KOPT-K1 (cell line): ENCODE measurements around the gene FADS2.

Experiments
- H3K27ac ChIP-seq: fragments of 200-600 bp; sonication (generic); 2 replicates; pipeline ENCODE4 v1.5.1; 2016; ENCODE audit warnings: antibody characterized with exemption, mild to moderate bottlenecking, low read depth, low read length; ENCODE audit not compliant: poor library complexity, severe bottlenecking
- H3K36me3 ChIP-seq: fragments of 200-600 bp; sonication (generic); 2 replicates; pipeline ENCODE4 v1.5.1; 2017; ENCODE audit warnings: antibody characterized with exemption, mild to moderate bottlenecking, low read length, moderate library complexity; ENCODE audit not compliant: insufficient read depth
- H3K9me3 ChIP-seq: fragments of 200-600 bp; sonication (generic); 2 replicates; pipeline ENCODE4 v1.5.1; 2017; ENCODE audit warnings: antibody characterized with exemption, low read length, mild to moderate bottlenecking; ENCODE audit not compliant: insufficient read depth, poor library complexity, severe bottlenecking

Gene FADS2

DNA sequence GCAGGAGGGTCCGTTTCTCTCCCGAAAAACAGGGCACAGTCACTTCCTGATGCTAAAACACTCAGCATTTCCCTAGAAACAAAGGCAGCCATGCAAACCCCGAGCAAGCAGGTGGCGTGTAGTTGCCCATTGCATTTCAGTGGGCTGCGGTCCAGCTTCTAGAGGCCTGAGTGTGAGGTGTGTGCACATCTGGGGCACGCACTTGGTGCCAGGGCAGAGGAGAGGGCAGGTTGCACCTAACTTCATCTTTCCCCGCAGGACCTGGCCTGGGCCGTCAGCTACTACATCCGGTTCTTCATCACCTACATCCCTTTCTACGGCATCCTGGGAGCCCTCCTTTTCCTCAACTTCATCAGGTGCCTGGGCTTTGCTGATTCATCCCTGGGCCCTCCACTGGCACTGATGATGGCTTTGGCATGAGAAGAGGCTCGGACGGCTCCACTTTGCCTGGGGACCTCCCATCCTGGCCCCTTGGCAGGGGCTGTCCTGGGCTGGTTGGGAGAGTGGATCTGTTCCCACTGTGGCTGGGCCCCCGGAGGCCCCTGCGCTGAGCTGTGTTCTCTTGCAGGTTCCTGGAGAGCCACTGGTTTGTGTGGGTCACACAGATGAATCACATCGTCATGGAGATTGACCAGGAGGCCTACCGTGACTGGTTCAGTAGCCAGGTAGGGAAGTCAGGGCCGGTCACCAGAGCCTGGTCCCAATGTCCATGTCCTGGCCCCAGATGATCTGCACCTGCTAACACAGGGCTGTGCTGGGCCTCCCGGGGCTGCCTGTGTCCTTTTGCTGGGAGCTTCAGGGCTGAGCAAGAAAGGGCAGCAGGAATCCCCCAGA is 34.8 kb downstream of the FADS2 start:
- H3K36me3 ChIP-seq = peaks cover 96% of the 10 kb centered on the region
- no peaks in the 10 kb centered on the region for H3K9me3 ChIP-seq
- no peak overlapping the region for H3K27ac ChIP-seq

DNA sequence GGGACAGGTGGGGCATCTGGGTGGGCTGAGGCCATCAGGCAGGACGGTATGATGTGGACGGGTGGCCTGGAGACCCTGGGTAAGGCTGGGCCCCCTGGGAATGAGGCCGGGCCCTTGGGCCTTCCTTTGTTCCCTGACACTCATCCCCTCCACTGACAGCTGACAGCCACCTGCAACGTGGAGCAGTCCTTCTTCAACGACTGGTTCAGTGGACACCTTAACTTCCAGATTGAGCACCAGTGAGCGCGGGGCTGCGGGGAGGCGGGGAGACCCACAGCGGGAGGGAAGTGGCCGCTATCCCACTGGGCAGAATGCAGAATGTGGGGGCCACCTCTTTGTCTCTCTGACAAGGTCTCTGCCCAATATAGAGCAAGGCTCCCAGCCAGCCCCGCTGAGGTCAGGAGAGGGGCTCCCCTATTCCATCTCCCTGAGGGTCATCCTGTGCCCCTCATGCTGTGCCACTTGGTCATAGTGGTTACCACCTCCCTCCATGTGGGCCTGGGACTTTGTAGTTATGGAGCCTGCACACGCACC is 35.5 kb downstream of the FADS2 start:
- peaks cover 90% of the 10 kb centered on the region for H3K36me3 ChIP-seq
- no peak overlapping the region for H3K27ac ChIP-seq
- no peaks in the 10 kb centered on the region for H3K9me3 ChIP-seq

DNA sequence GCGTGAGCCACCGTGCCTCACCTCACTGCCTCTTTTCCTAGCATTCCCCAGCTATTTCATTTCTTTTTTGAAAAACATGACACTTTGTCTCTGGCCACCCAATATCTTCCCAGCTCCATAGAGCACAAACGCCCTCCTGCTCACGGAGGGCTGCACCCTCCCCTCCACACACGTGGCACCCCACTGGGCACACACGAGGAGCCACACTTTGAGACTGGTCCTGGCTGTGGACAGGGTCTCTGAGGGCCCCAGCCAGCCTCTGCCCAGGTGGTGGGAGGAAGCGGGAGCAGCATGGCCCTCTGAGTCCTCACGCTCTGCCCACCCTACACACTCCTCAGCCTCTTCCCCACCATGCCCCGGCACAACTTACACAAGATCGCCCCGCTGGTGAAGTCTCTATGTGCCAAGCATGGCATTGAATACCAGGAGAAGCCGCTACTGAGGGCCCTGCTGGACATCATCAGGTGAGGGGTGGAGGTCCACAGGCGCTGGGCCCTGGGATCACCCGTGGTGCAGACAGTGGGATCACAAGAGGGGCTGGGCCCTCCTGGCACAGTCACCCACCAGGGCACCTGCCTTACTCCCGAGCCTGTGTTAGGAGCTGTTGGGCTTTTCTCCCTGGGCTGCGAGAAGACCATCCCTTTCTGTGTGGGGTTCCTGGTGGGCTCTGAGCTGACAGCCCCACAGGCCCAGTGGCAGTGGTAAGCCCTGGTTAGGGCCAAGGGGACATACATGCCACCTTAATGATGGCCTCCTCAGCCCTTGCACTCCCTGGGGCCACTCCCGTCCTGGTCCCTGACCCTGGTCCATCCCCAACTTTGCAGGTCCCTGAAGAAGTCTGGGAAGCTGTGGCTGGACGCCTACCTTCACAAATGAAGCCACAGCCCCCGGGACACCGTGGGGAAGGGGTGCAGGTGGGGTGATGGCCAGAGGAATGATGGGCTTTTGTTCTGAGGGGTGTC is 37.0 kb downstream of the FADS2 start:
- H3K9me3 ChIP-seq = no peaks in the 10 kb centered on the region
- peaks cover 75% of the 10 kb centered on the region for H3K36me3 ChIP-seq

DNA sequence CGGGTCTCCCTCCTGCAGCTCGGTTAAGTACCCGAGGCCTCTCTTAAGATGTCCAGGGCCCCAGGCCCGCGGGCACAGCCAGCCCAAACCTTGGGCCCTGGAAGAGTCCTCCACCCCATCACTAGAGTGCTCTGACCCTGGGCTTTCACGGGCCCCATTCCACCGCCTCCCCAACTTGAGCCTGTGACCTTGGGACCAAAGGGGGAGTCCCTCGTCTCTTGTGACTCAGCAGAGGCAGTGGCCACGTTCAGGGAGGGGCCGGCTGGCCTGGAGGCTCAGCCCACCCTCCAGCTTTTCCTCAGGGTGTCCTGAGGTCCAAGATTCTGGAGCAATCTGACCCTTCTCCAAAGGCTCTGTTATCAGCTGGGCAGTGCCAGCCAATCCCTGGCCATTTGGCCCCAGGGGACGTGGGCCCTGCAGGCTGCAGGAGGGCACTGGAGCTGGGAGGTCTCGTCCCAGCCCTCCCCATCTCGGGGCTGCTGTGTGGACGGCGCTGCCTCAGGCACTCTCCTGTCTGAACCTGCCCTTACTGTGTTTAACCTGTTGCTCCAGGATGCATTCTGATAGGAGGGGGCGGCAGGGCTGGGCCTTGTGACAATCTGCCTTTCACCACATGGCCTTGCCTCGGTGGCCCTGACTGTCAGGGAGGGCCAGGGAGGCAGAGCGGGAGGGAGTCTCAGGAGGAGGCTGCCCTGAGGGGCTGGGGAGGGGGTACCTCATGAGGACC is 38.3 kb downstream of the FADS2 start:
- Histone ChIP-seq H3K9me3 (no peaks in the 10 kb centered on the region), H3K27ac (no peak overlapping the region), H3K36me3 (peaks cover 62% of the 10 kb centered on the region)

More for the DNA sequence above, 37.0 kb downstream of the FADS2 start:
- H3K27ac ChIP-seq = no peak overlapping the region

GRCh38 chr11:61866958-61867343 is 38.9 kb downstream of the FADS2 start:
- Histone ChIP-seq H3K36me3 (peaks cover 57% of the 10 kb centered on the region), H3K9me3 (no peaks in the 10 kb centered on the region), H3K27ac (no peak overlapping the region)

DNA sequence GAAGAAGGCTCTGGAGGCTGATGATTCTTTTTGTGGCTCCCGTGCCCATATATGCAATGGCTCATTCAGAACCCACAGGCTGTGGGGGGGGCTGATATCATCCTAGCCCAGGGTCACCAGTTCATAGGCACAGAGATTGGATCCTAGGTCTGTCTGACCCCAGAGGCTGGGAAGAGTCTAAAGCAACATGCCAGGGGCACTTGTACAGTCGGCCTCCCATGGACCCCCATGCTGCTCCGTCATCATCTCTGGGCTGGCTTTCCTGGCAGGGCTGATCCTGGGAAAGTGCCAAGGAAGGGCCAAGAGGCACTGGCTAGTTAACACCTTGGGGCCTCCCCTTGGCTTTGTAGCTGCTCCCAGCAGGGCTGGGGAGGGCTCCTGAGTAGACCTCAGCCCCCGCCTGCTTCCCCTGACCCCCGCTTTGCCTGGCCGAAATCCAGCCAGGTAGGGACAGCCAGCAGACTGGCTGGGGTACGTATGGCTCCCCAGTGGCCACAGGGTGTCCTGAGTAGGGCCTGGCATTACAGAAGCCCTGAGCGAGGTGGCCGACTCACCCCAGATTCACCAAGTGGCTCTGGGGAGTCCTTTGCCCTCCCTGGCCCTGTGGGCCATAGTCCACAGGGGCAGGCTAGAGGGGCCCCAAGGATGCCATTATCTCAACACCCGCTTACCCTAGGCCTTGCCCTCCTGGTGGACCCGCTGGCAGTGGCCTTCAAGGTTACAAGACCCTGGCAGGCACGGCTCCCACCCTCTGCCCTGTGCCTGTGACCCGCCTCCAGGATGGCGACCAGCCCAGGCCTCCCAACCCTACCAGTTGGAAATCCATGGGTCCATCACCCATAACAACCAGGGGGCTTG is 40.7 kb downstream of the FADS2 start:
- Histone ChIP-seq H3K36me3 (peaks cover 38% of the 10 kb centered on the region), H3K9me3 (no peaks in the 10 kb centered on the region), H3K27ac (no peak overlapping the region)

GRCh38 chr11:61869429-61869707 is 41.3 kb downstream of the FADS2 start:
- H3K36me3 ChIP-seq = peaks cover 33% of the 10 kb centered on the region
- no peaks in the 10 kb centered on the region for H3K9me3 ChIP-seq
- no peak overlapping the region for H3K27ac ChIP-seq

DNA sequence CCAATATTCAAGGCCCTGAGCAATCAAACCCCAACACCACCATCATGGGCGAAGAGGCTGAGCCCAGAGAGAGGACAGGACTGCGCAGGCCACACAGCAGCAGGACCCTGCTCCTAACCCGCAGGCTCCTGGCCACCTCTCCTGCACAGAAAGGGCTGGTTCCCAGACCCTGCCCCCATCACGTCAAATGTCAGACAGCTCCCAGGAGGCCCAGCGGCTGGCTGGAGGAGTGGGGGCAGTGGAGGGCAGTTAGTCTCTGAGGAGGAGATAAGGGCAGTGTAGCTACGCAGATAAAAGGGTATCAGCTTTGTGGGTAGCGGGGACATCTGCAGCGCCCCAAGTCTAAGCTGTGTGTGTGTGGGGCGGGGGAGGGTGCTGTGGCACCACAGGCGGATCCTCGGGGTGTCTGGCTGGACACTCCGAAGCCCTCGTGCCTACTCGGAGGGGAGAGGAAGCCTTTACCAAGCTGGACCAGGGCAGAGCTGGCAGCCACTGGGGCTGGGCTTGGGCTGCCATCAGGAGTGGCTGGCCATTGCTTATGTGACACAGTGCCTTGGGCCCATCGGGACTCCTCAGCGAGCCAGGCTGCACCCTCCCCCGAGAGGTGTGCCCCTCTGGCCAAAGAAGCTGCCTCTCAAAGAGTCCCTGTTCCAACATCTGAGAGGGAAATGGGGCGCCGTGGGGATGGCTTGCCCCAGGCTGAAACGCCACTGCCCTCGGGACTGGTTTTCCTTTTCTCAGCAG is 41.8 kb downstream of the FADS2 start:
- H3K27ac ChIP-seq = no peak overlapping the region
- H3K9me3 ChIP-seq = no peaks in the 10 kb centered on the region
- H3K36me3 ChIP-seq = peaks cover 27% of the 10 kb centered on the region

DNA sequence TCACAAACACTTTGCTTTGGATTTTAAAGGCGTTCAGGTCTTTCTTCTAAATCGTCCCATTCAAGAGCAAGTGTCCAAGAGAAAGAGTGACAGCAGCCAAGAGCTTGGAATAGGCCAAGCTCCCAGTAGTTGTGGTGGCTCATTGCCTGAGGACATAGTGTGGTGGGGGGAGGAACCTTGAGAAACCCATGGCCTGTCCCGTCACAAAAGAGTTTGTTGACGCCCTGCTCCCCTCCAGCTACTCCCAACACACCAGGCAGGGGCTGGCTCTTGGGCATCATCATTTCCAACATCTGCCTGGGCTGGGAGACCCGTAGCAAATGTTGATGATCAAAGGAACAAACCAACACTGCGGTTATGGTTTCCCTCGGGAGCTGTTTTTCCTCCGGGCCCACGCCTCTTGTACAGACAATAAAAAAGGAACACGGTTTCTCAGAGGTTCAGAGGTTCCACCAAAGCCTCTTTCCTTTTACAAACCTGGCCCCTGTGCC is 42.5 kb downstream of the FADS2 start:
- peaks cover 20% of the 10 kb centered on the region for H3K36me3 ChIP-seq
- no peaks in the 10 kb centered on the region for H3K9me3 ChIP-seq
- H3K27ac ChIP-seq = no peak overlapping the region

DNA sequence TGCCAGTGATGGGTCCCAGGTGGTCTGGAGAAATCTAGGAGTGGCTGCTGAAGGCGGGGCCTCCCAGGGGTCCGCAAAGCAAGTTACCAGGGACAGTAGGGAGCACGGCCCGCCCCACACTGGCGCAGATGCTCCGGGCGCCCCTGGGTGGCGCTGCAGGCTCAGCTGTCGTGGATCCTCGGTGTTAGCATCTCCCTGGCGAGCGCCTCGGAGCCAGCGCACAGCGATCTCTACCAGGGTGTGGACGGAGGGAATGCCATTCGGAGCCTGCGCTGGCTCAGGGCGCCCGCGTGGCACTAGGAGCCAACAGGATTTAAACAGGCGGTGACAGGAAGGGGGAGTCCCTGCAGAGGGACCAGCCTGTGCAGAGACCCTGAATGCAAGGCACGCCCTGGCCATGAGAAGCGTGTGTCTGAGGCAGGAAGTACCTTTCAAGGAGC is 43.1 kb downstream of the FADS2 start:
- Histone ChIP-seq H3K9me3 (no peaks in the 10 kb centered on the region), H3K36me3 (peaks cover 14% of the 10 kb centered on the region), H3K27ac (no peak overlapping the region)

GRCh38 chr11:61872935-61873565 is 45.0 kb downstream of the FADS2 start:
- Histone ChIP-seq H3K36me3 (no peaks in the 10 kb centered on the region), H3K9me3 (no peaks in the 10 kb centered on the region)

DNA sequence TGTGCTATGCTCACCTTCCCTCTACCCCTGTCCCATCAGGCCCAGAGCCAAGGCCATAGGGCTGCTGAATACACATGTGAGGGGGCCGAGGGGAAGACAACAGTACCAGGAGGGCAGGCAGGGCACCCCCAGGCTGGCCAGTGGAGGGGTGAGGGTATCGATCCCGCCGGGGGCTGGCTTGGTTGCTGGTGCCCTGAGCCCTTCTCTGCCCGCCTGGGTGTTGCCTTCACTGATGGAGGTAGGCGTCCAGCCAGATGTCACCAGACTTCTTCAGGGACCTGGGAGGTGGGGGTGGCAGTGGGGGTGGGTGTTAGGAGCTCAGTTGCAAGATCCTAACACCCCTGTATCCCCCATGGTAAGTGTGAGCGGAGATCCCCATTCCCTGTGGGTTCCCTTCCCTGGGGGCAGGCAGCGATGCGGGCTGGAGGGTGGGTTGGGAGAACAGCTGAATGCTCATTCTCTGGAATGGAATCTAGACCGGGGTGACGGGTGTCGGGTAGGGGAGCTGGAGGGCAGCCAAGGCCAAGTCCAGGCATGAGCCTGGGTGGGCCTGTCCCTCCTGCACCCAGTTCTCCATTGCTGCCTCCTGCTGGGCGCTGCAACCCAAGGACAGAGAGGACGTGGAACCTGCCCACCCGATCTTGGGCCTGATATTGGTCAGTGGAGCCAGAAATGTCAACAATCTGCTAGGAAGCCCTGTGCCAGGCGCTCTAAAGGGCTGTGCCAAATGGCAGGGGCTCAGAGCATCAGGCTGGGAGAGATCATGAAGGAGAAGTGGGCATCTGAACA is 45.7 kb downstream of the FADS2 start:
- no peak overlapping the region for H3K27ac ChIP-seq
- H3K9me3 ChIP-seq = no peaks in the 10 kb centered on the region
- H3K36me3 ChIP-seq = no peaks in the 10 kb centered on the region

More at GRCh38 chr11:61872935-61873565, 45.0 kb downstream of the FADS2 start:
- no peak overlapping the region for H3K27ac ChIP-seq
